Fibroblast of upper back skin (primary cell): ENCODE measurements around the gene PRPSAP1.
"Not testable (repeated sequence)": the region's sequence is repeated elsewhere in the genome, so short reads cannot be mapped to it uniquely, and the experiment has no call there.

ENCODE experiments used
- DNase-seq: peaks from one replicate; pipeline ENCODE4 v3.0.0-alpha.2; 2013

The PRPSAP1 gene

DNA sequence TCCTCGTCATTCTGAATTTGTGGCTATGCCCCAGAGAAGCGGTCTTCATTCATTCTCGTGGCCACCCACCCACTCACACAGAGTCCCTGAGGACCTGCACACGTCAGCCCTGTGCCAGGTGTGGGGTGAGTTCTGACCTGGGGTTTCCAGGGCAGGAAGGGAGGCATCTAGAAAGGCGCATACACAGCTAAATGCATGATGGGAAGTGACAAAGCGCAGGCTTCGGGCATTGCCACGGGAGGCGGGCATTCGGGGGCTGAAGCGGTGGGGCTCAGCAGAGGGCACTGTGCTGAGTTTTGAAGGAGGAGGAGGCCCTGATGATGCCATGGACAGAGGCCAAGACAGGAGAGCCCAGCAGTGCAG, 77.7 kb downstream of the PRPSAP1 start:
- DNase-seq: no peak

DNA sequence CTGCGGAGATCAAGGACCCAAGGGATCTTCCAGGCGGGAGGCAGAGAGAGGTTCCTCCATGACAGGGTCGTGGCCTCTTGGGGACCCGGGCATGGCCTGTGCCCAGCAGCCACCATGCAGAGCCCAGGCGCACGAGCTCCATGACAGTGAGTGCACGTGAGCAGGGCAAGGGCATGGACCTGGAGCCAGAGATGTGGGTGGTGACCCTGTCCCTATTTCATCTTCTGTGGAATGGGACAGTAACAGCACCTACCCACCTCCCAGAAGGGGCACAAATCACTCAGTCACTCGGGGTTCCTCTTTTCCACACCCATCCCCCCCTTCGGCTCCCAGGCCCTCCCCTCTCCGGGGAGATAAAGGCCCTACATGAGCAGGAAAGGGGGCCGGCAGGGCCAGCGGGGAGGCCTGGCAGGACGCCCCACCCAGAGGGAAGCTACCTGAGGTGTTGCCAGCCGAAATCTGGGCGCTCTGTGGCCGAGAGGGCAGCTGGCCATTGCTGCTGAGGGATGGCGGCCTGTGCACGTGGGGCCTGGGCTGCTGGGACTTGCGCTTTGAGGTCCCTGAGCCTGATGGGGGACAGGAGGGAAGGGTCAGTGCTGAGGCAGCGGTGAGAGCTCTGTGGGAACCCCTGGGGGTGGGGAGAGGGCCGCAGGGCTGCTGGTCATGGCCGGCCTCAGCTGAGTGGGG, 78.2 kb downstream of the PRPSAP1 start:
- no peak for DNase-seq

DNA sequence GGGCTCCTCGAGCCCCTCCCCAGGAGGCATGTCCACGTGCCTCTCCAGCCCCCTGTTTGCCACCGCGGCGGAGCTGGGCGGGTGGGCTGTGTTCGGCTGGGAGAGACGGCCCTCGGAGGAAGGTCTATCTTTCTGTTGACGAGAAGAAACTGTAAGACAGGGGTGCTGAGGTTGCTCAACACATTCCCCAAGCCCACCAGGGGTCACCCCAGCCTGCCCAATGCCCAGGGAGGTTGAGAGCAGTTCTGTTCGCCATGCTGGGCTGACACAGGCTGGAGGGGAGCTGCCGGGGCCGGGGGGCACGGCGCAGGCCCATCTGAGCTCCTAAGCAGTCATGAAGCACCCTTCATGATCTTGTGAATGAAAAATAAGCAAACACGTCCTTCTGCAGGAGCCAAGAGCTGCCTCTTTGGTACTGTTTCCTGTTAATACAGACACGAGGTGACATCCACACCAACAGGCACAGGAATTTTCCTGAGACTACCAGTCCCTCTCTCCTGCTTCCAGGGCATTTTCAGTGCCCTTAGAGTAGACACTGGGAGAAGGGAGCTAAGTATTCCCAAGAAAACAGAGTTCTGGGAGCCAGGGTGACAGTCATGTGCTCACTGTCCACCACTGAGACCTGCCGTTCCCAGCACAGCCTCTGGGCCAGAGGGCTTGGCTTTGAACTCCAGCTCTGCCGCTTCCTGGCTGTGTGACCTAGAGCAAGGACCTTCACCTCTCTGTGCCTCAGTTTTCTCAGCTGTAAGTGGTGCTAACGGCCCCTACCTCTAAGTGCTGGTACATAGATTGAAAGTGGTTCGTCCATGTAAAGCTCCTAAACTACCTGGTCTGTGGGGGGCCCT, 79.4 kb downstream of the PRPSAP1 start:
- DNase-seq: no peak

DNA sequence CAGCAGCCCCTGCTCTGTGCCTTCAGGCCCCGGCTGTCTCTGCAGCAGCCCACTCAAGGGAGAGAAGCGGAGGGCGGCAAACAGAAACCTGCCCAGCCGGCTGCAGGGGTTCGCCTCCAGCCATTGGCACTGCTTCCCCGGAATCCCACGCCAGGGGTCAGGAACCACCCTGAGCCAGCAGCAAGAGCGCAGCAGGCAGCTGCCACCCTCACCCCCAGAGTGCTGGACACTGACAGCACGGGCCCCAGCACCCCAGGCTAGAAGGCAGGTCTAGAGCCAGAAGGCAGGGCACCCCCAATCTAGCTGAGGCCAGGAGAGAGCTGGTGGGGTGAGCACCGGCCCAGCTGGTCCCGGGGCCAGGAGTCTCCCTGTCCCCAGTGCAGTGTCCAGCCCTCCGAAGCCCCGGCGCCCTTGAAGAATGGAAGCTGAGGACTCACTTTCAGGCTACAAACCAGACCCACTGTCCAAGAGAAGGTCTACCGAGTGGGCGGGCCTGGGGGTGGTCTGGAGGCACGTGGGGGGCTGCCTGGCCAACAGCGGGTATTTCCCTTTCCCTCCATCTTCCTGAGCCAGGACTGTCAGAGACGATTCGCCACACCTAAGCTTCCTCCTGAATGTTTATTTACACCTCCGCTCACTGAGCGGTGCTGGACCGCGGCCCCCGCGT, 80.1 kb downstream of the PRPSAP1 start:
- DNase-seq: no peak

GRCh38 chr17:76272541-76273444, 80.9 kb downstream of the PRPSAP1 start:
- DNase-seq: no peak

- DNase-seq: no peak
Measured at GRCh38 chr17:76271669-76272540, 81.8 kb downstream of the PRPSAP1 start.

DNA sequence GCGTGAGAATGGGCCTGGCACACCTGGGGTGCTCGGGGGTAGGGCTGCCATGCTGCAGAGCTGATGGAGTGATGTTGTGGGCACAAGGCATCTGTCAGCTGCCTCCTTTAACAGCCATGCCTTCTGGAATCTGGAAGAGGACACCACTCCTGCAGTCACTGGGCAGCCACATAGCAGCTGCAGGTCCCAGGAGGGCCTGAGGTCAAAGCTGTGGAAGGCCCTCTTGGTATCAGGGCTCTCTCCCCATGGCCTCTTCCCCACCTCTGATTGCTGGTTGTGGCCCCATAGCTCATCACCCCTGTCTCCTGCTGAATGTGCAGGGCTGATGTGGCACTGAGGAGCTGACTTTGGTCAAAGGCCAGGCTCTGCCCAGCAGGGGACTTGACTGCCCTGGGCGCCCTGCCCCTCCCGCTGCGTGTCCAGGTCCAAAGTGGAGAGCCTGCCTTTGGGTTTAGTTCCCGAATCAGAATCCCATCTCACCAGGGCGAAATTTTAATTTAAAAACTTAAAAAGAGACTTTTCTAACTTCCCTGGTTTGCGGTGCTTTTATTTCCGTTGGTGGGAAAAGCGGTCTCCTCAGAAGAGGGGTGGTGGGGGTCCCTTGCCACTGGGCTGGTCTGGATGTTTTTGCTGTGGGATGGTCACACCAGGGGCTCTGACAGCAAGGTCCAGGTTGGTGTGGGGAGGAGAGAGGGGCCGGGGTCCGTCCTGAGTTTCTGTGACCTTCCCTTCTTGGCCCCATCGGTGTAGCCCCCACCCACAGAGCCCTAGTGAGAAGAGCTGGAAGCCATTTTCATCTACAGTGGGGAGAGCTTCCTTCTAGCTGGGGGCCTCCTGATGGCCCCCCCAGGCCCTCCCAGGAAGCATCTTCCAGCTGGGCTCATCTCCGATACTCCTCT, 82.7 kb downstream of the PRPSAP1 start:
- DNase-seq: no peak

DNA sequence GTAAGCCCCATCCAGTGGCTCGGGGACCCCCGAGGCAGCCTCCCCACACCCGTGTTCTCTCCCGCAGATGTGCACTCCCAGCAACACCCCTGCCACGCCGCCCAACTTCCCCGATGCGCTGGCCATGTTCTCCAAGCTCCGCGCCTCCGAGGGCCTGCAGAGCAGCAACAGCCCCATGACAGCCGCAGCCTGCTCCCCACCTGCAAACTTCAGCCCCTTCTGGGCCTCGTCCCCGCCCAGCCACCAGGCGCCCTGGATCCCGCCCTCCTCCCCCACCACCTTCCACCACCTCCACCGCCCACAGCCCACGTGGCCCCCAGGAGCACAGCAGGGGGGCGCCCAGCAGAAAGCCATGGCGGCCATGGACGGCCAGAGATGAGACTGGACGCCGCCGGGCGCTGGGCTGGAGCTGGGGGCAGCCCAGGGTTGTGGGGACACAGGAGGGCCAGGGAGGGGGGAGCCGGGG, 83.6 kb downstream of the PRPSAP1 start:
- DNase-seq: no peak

DNA sequence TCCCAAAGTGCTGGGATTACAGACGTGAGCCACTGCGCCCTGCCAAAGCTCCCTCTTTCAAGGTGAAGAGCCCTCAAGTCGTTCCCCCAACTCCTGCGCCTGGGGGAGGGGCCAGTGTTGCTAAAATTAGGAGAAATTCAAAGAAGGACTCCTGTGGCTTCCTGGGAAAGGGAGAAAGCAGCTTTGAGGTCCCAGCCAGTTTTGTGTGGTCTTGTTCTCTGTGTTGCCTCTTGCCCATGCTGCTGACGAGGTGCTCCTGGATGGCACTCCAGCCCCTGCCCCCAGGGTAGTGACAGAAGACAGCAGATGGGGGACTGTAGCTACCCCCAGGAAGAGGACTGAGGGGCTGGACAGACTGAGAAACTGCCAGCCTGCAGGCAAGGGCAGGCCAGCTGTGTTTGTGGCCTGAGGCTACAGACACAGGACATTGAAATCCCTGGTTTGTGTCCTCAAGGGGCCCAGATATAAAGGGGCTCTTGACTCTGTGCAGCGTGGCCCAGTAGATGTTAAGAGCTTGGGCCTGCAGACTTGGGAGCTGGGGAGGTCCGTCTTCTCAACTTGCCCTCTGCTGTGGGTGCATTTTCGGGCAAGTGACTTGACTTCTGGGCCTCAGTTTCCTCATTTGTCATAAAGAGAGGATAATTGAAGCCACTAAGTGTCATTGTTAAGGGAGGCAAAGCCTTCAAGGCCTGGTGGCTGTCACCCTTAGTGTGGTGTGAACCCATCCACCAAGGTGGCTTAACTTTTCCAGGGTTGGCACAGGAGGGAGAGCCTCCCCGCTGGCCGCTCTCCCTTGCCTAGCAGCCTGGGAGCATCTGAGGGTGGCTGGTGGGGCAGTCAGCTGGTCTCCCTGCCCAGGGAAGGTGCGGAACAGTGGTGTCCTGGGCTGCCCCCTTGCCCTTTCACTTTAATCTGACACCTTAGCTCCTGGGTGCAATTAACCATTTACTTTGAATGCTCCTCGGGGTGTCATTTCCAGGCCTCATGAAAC, 84.4 kb downstream of the PRPSAP1 start:
- no peak for DNase-seq

- peak; percentile 75 for DNase-seq
Measured at GRCh38 chr17:76268015-76268749, 85.5 kb downstream of the PRPSAP1 start.

GRCh38 chr17:76267581-76268001, 86.1 kb downstream of the PRPSAP1 start:
- DNase-seq: not testable (repeated sequence)

DNA sequence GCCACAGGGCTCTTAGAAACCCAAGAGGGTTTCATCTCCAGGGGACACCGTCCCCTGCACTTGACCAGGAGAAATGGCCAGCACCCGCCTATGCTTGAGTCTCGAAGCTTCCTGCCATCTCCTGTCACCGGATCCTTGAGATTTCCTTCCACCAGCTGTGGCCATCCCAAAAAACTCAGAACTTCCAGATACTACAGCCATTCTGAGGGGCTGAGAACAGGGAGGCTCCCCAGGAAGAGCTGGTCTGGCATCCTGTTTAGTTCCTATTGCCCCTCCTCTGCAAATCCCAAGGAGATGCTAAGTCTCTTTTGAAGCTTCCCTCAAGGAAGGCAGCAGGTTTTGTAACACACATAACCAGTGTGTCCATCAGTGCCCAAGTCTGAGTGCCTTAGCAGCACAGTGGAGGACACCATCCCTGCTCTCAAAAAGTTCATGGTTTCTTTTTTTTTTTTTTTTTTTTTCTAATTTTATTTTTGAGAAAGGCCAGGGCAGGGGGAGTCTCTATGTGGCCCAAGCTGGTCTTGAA, 86.6 kb downstream of the PRPSAP1 start:
- DNase-seq: no peak

DNA sequence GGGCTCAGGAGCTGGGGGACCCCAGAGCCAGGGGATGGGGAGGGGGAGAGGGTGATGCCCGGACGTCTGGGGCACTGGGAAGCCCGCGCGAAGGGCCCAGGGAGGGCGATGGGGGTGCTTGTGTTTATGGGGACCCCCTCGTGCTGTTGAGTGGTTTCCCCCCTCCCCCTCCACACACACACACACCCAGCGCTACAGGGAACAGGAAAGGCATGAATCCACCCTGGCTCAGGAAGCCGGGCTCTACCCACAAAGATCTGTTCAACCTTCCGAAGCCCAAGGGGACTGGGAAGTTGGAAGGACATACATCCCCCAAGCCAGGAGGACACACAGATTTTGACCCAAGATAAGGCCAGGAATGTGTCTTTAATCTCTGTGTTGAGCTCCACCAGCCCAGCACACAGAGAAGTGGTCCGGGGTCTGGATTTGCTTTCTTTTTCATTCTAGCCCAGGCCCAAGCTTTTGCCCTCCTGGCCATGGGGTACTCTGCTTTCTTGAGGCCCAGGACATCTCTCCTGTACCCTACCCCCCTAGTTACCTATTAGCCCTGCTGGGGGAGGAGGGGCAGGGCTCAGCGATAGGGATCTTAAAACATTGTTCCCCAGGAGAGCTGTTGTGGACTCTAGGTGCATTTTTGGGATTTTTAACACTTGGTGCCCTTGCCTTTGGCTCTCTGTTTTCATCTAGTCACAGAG, 87.3 kb downstream of the PRPSAP1 start:
- DNase-seq: peak; percentile 36

DNA sequence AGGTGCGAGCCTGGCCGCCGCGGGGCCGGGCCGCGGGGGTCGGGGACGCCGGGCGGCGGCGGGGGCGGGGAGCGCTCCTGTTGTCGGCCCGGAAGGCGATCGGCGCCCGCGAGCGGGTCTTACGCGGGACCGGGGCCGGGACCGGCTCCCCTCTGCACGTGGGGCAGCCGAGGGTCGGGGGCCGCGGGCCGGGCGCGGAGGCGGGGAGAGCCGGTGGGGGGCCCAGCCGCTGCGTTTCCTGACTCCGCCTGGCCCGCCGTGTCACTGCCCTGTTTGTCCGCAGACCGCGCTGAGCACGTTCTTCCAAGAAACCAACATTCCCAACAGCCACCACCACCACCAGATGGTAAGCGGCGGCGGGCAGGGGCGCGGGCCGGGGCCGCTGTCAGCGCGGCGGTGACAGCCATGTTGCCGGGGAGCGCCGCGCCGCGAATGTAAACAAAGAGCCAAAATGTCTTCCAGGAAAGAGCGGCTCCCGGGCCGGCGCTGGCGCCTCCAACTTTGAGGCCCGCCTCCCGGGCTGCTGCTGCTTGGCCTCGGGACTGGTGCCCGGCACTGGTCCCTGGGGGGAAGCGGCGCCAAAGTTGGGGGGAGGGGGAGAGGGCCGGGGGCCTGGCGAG, 88.0 kb downstream of the PRPSAP1 start:
- DNase-seq: peak; percentile 35

- peak; percentile 100 for DNase-seq
Measured at GRCh38 chr17:76264755-76265623, 88.7 kb downstream of the PRPSAP1 start, which contains the start of gene UBALD2. TSS of gene UBALD2 (plus strand) at chr17:76265348. CDS start at chr17:76265506, 158 bp downstream.

DNA sequence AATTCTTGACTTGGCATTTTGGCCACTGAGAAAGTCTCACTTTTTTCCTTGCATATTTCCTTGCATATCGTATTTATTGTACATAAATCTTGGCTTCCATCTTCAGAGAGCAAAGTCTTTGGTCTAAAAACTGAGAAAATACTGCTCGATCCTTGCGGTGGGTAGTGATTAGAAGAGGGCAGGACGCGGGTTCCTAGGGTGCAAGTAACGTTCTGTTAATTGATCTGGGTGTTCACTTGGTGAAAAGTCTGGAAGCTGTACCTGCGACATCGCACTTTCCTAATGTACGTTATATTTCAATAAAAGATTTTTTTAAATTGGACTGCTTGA, 89.3 kb downstream of the PRPSAP1 start:
- DNase-seq: no peak
